GM19372 (cell line): ENCODE data around the gene EMC1.
"Not testable (repeated sequence)": the region's sequence is repeated elsewhere in the genome, so short reads cannot be mapped to it uniquely, and the experiment has no call there.

Experiments
- ATAC-seq: cut with Tn5 transposase; IDR thresholded peaks from one replicate; pipeline ENCODE4 v1.9.1; 2021; ENCODE audit warnings: mild to moderate bottlenecking, low read depth, moderate library complexity; ENCODE audit not compliant: unreplicated experiment

The EMC1 gene

DNA sequence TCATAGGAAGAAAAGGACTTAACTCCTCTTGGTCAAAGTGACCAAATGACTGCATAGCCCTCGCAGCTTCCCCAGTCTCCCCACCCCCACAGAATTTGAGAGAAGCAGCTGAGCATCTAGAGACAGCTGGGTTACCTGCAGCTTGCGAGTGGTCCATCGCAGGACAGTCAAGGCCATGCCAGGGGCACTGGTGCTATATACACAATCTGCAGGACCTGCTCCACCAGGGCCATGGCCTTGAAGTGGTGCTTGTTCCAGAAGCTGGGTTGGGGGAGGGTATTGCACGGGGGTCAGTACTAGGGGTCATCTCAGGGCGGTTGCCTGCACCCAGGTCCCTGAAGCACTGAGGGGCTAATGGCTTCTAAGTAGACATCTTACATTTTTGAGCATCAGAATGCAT, 10.7 kb upstream of the EMC1 start:
- ATAC-seq = no peak

DNA sequence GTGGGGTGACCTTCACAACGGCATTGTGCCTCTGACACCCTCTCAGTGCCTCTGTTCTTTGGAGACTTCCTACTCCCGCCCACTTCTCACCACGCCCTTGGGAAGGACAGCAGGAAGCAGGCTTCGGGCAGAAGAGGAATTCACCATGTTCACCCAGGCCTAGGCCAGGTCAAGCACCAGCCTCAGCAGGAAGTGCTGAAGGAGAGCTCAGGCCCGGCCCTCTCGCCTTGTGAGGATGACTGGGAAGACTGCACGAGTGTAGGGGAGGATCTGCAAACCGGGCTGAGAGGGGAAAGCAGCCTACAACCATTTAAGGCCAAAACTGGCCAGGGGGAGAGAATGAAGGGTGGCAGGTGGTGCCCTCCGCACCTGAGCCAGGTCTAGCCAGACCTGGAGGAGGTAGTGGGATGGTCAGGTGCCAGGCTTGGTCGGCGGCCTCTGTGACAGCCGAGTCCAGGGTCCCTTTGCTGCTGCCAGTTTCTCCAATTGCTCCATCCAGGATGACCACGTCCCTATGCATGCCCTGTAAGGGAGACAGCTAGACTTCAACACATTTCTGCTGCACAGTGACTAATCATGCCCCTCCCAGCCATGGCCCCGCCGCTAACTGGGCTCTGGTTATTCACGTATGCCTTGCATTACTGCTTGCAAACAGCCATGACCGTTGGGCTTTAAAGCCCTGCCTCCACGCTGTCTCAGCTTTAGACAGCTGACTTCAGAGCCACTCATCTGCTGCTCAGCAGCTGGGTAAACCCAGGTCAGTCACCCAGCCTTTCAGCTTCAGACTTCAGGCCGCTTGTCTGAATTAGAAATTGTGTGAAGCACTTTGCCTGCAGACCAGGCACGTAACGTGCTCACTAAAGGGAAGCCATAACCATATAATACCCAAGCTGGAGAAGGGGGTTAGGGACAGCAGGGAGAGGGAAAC, 9.2 kb upstream of the EMC1 start:
- ATAC-seq = no peak

DNA sequence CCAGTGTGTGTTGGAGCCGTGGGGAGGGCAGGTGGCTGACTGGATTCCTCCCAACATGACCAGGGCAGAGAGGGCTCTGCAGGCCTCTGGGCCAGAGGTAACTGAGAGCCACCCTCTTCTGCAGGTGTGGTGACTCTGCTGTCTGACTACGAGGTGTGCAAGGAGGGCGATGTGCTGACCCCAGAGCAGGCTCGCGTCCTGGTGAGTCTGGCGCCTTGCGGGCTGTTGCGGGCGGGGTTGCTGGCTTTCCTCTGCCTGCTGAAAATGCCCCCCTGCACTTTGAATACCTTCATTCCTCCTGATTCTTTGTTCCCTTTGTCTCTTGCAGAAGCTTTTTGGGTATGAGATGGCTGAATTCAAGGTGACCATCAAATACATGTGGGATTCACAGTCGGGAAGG, 7.0 kb upstream of the EMC1 start:
- ATAC-seq = no peak

DNA sequence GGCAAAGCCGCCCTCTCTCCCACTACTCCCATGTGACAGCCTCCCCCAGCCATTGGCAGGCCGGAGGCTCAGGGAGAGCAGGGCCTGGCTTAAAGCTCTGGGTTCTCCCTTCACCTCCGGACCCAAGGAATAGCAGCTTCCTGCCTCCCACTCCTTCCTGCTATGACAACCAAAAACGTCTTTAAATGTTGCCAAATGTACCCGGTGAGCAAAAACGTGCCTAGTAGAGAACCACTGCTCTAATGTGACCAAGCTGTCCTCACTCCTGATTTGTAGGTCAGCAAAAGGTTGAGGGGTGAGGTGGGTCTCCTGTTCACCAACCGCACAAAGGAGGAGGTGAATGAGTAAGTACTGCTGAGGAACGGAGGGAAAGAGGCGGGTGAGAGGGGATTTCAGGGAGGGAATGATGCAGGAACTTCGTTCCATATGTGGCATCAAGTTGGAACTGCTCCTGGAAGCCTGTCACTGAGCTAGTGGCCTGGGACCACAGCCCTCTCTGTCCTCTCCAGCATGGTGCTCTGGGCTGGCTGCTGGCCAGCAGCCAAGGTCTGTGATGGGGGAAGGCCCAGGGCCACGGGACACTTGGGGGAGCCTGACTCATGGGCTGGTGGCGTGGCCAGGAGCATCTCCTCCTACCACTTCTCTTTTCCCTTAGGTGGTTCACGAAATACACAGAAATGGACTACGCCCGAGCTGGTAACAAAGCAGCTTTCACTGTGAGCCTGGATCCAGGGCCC, 6.0 kb upstream of the EMC1 start:
- no peak for ATAC-seq

DNA sequence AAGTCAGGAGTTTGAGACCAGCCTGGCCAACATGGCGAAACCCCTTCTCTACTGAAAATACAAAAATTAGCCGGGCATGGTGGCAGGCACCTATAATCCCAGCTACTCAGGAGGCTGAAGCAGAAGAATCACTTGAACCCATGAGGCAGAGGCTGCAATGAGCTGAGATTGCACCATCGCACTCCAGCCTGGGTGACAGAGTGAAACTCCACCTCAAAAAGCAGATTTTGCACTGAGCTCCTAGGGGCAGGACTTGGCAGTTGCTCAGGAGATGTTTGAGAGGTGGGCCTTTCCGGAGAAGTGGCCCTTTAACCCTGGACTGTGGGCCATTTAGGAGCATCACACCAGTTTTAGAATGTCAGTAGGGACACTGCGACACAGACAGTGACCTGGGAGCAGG, 5.0 kb upstream of the EMC1 start:
- not testable (repeated sequence) for ATAC-seq

DNA sequence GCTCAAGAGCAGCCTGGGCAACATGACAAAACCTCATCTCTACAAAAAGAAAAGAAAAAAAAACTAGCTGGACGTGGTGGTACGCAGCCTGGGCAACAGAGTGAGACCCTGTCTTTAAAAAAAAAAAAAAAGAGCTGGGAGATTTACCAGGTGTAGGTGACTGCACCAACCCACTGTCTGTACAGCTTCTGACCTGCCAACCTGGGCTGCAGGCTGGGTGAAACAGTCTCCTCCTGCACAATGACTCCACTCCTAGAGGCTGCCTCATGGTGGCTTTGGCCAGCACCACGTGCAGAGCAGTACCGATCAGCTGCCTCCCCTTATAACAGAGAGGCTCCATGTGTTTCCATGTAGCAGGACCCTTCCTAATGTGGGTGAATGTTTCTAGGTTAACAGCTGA, 4.0 kb upstream of the EMC1 start:
- no peak for ATAC-seq

DNA sequence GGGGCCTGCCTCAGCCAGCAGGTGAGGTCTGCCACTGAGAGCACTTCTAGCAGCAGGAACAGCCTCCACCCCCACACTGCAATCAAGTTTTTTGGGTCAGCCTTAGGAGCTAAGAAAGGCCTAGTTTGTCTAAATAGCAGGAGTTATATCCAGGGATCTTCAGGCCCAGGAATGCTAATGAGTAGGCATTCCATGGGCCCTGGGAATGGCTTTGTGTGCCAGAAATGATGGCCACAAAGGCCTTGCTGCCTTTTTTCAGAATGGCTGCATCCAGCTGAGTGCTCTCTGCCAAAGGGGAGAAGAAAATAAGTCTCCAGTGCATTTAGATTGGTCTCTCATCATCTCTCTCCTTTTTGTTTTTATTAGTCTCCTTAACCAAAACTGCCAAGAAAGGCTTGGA, 3.1 kb upstream of the EMC1 start:
- ATAC-seq = no peak

DNA sequence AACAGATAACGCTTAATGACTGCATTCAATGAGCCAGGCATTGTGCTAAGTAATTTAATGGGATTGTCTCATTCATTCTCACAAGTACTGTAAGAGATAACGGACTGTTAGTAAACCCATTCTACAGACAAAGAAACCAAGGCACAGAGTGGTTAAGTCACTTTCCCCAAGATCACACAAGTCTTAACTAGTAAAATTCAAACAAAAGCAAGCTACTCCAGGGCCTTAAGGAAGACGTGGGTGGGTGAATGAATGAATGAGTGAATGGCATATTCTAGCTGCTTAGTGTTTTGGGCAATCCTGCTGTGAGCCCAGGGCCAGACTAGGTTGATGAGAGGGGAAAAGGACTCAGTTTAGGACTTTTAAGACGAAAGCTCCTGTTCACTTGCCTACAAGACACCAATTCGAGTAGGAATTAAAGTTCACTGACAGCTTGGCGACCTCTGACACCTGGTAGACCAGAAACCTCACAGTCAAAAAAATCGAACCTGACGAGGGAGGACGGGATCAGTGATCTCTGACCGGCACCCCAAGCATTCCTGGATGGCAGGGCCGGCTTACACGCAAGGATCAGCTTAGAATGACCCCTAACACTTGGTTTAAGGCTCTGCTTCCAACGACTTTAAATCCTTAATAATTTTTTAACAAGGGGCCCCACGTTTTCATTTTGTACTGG, 557 bp downstream of the EMC1 start:
- no peak for ATAC-seq

DNA sequence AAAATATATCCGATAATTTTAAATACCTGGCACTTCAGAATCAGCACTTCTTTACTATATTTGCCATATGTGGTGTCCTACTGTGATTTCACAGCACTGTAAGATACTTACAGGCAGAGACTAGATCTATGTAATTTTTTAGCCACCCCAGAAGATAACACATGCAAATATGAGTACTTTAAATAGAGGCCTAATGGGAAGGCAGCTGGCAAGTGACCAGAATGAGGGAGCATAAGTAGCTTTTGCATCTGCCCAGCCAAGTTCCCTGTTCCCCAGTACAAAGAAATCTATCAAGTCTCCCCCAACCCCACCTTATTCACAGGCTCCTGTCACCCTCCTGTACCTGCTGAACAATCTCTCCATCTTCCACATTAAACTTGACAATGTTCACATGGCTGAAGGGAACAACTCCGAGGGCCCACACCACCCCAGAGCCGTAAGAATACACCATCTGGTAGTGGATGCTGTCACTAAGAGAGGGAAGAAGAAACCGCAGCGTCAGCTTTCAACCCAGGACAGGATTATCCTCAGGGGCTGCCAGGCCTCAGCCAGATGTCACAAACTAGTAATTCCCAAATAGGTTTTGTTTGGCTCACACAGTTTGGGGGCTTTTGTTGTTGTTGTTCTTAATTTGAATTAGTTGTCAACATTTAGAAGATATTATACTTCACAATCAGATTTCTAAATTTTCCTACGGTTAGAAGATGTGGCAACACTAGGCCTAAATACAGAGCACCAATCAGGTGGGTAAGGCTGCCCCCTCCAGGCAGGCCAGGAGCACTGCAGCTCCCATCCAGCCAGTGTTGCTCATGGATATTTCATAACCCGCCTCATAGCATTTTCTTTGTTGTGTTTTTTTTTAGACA, 10.4 kb downstream of the EMC1 start:
- no peak for ATAC-seq

DNA sequence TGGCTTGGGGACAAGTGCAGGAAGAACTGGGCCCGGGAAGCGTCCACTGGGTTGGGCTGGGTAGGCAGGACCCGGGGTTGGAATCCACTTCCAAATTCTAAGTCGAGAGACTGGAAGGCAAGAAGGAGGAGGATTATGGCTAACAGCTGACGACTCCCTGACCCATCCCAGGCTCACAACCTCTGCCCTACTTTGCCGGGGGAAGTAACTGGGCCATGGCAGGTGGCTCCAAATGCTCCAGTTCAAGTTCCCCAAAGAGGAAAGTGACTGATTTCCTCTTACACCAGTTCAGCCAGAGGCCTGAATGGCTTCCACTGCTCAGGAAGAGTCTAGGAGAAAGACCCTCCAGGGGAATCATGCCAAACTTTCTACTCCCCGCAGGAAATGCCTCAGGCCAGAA, 11.4 kb downstream of the EMC1 start:
- ATAC-seq = no peak

DNA sequence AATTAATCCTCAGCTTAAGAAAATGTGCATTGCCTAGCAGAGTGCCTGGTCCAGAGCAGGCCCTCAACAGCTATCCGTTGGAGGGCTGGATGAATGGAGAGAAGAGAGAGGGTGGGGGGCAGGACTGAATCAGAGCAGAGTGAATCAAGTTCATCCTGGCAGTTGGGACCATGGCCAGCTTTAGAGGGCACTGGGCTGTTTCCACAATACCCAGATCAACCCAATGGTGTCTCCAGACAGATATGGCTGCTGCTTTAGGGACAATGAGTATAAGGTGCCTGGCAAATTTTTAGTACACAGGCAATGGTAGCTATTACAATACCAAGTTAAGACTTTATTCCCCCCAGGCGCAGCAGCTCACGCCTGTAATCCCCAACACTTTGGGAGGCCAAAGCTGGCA, 17.1 kb downstream of the EMC1 start:
- no peak for ATAC-seq

DNA sequence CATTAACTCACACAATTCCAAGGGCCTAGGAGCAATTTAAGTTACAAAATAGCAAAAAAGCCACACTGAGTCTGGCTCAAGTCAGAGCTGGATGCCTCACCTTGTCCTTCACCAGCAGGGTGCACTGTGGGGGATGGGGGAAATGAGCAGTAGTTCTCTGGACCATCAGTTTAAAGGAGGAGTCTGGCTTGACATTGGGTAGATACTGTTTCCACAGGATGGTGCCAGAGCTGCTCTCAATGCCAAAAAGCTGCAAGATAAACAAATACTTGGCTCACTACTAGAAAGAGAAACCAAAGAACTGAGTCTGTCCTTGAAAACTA, 18.8 kb downstream of the EMC1 start:
- no peak for ATAC-seq

DNA sequence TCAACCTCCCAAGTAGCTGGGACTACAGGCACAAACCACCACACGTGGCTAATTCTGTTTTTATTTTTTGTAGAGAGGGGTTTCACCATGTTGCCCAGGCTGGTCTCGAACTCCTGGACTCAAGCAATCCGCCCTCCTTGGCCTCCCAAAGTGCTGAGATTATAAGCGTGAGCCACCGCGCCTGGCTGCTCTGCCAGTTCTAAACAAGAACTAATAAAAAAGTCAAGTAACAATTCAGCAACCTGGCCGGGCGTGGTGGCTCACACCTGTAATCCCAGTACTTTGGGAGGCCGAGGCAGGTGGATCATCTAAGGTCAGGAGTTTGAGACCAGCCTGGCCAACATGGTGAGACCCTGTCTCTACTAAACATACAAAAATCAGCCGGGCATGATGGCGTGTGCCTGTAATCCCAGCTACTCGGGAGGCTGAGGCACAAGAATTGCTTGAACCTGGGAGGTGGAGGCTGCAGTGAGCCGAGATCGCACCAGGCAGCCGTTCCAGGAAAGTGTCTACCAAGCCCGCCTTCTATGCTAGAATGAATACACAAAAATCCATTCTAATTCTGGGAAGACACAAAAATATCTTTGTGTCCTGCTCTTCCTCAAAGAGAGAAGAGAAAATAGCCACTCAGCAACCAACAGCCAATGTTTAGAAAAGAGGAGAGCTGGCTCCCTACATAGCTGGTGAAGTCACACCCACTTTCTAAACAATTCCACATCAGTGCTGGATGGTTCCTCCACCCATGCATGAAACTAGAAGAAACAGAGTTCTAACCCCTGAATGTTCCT, 19.4 kb downstream of the EMC1 start:
- not testable (repeated sequence) for ATAC-seq

DNA sequence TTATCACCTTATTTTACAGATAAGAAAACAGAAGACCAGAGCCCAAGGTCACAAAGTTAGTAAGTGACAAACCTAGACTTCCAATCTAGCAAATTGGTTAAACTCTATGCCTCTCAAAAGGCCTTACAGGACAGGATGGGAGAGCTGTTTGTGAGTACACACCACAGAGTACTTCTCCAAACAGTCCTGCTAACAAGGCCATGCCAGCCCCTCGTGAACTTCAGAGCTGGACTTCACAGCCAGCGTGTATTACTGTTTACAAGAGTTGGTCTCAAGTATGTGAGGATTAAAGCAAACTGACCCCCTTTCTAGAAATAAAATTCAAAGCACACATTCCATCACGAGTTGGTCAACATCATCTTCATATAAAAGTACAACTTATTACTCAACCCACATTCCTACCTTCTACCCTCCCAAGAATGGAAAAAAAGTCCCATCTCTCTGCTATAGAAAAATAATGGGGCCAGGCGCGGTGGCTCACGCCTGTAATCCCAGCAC, 21.4 kb downstream of the EMC1 start:
- ATAC-seq = no peak

DNA sequence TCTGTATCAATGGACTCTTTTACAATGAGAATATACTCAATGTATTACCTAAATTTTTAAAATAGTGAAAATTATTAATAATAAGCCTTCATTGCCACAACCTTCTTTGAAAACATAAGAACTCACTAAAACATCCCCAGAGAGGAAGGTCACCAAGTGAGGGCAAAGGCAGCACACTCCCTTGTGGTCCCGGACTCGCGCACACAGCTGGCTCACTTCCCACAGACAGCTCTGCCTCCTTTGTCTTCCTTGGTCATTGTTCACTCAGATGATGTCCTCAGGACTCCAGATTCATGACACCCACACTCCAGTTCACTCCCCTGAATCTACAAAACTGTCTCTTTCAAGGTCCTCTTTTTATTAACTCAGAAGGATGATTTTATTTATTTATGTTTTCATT, 22.1 kb downstream of the EMC1 start:
- ATAC-seq = no peak

DNA sequence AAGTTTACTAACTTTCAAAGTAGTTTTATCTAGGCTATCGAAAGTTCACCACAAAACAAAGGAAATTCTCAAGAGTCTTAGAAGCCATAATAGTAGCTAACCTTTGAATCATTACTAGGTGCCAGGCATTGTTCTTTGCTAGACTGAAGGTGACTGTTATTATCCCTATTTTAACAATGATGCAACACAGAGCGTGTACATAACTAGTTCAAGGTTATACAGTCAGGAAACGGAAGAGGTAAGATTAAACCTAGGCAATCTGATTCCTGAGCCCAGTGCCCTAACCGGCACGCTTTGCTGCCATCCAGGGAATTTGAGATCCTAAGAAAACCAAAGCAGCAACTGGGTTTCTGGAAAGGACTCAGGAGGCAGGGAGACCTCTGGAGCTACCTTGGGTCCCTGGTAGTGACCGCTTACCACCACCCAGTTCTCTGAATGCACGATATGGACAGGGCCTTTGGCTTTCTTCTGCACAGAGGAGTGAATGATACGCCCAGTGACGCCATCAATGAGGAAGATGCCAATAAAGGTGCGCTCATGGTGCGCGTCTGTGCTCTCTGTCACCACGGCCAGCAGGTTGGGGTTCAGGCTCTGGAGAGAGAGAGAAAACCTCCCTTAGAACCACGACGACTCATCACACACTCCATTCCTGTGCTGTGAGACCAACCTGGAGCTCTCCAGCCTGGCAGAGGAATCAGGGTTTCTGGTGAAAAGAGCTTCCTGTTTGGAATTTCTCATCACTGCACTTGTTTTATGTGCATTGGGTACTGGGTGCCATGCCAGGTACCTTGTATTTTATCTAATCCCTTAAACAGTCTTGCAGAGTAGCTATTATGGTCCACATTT, 28.1 kb downstream of the EMC1 start:
- ATAC-seq = no peak

DNA sequence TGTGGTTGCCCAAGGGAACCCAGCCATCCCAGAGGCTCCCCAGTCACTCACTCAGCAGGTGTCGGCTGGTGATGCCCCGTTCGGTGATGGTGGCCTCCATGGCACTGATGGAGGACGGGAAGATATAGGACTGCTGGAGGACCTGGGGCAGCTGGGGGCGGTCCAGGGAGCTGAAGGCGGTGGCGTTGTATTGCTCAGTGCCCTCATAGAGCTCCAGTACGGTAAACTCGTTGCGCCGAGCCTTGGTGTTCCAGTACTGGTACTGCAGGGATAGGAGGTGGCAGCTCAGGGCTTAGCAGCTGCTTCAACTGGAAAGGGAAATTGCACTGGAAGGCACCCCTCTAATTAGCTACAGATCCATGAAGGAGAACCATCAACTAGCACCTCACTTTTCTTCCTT, 28.8 kb downstream of the EMC1 start:
- no peak for ATAC-seq

DNA sequence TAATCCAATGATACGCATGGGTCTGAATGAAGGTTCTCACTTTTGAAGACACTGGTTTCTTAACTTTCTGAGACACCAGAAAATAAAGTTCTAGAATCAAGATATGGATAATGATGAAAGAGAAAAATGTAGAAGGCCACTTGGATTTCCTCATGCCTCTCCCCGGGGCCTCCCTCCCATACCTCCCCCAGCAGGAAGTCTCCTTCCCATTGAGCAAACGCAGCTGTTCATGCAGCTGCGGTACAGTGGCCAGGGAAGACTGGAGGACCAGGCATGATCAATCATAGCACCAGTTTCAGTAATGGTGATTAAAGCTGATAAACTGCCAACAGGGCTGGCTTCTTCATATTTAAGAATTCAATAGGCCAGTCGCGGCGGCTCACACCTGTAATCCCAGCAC, 30.3 kb downstream of the EMC1 start:
- no peak for ATAC-seq
